ENCODE measurements around the gene ZNF385B.

DNA sequence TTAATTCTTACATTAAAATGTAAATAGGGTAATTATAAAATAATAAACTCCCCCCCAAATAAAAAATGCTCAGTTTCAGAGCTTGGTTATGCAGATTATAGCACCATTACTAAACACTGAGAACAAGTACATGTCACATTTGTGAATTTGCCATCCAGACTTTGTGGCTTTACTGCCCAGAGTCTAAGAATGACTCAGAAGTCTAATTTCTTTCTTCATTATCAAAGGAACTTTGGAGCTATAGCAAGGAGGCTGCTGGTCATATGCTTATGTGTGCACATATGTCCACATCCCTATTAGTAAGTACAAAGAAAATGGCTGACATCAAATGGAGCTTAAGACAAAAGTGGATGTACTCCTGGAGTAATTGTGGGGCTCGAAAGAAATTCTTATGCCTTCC lies 348.2 kb downstream of the ZNF385B start:
- TF ChIP-seq CTCF (IDR thresholded peaks at IDR 0.05) (no peak), EP300 (IDR thresholded peaks at IDR 0.05) (no peak), POLR2A (IDR thresholded peaks at IDR 0.05) (no peak)

Measured in ovary (tissue), 3 donors.